Prostate gland (tissue), 2 donors: ENCODE results near the gene KMT5B.

Source experiments
- CTCF ChIP-seq, 4 experiments: fragments of 200-600 bp in 2 of 4; fragments of 450-650 bp in 2 of 4; sonication (generic) in 2 of 4; IDR thresholded peaks; 1 replicate in 3 of 4; 2 replicates in 1 of 4; pipeline ENCODE4 v1.5.1; 2016 to 2019; ENCODE audit warnings: antibody characterized with exemption in 4 of 4, mild to moderate bottlenecking in 2 of 4, moderate library complexity in 2 of 4
- POLR2A ChIP-seq: fragments of 450-650 bp; IDR thresholded peaks from one replicate; pipeline ENCODE4 v1.6.1; 2016; ENCODE audit warnings: antibody characterized with exemption, mild to moderate bottlenecking

GRCh38 chr11:68138237-68138636, 74.9 kb downstream of the KMT5B start:
- TF ChIP-seq CTCF (IDR thresholded peaks at IDR 0.05) (no peak), POLR2A (no peak)
